GM13976 (cell line): ENCODE data around the gene GPRIN3.

Experiments
- DNase-seq: peaks from one replicate; pipeline ENCODE4 v3.0.0; 2012; ENCODE audit warnings: low spot score
- in situ Hi-C: fragments of 300-500 bp; cut with MboI; formaldehyde crosslinking; loops from one replicate; pipeline ENCODE4 v1.12.0; 2022; ENCODE audit warnings: low sequenced_read_pairs, mixed read lengths, inconsistent platforms; ENCODE audit not compliant: unreplicated experiment
- TF ChIP-seq, protein P1 (sequence below): IDR thresholded peaks from 2 replicates; pipeline ENCODE4 v1.5.1; 2012; ENCODE audit warnings: borderline replicate concordance, mild to moderate bottlenecking; ENCODE audit not compliant: insufficient read depth; ENCODE audit errors: extremely low read depth, missing control alignments, control extremely low read depth

GPRIN3 gene

DNA sequence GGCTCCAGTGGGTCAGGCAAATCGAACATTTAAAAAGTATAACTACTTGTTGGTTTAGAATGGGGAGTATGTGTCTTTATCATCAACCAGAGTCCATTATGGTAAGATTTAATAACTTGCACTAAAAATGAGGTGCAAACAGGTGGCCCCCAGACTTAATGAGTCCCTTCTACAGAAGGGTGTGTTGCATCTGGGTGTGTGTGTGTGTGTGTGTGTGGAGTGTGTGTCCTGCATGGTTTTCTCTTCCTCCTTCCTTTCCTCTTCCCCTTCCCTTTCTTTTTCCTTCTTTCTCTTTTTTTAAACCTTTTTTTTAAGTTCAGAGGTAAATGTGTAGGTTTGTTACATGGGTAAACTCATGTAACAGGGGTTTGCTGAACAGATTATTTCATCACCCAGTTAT lies 53.7 kb downstream of the GPRIN3 start:
- TF ChIP-seq, protein P1, sequence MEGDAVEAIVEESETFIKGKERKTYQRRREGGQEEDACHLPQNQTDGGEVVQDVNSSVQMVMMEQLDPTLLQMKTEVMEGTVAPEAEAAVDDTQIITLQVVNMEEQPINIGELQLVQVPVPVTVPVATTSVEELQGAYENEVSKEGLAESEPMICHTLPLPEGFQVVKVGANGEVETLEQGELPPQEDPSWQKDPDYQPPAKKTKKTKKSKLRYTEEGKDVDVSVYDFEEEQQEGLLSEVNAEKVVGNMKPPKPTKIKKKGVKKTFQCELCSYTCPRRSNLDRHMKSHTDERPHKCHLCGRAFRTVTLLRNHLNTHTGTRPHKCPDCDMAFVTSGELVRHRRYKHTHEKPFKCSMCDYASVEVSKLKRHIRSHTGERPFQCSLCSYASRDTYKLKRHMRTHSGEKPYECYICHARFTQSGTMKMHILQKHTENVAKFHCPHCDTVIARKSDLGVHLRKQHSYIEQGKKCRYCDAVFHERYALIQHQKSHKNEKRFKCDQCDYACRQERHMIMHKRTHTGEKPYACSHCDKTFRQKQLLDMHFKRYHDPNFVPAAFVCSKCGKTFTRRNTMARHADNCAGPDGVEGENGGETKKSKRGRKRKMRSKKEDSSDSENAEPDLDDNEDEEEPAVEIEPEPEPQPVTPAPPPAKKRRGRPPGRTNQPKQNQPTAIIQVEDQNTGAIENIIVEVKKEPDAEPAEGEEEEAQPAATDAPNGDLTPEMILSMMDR: no peak
- no peak for DNase-seq
- in situ Hi-C loops: no loop called here

DNA sequence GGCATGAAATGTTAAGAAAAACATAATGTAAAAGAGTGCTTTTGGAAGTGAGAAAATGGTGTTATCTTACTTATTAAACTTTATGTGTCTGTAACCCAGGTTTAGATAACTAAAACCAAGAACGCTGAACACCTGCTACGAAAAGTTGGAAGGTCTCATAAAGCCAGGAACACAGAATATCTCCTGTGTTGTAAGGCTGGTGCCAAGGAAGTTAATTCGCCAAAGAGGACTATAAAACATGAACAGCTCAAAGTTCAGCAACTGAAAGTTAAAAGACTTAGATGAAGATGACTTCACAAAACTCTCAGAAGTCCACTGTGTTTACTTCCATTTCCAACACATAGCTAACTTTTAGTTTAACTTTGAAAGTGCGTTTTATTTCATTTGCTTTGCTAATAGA lies 54.3 kb downstream of the GPRIN3 start:
- TF ChIP-seq, protein P1: no peak
- in situ Hi-C loops: no loop called here
- DNase-seq: no peak

DNA sequence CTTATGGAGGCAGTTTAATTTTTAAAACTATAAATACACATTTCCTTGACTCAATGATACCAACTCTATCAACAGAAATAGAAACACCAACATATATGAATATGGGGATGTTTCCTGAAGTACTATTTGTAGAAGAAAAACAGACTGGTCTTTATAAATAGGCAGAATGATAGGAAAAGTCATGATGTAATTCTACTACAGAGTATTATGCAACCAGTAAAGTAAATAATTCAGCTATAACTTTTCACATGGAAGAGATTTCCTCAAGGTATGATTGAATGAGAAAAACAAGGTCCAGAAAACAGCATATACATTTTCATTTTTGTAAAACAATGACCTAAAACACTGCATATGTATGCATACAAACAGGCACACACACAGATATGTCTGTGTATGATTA lies 56.2 kb downstream of the GPRIN3 start:
- TF ChIP-seq, protein P1: no peak
- DNase-seq: no peak
- in situ Hi-C loops: no loop called here

DNA sequence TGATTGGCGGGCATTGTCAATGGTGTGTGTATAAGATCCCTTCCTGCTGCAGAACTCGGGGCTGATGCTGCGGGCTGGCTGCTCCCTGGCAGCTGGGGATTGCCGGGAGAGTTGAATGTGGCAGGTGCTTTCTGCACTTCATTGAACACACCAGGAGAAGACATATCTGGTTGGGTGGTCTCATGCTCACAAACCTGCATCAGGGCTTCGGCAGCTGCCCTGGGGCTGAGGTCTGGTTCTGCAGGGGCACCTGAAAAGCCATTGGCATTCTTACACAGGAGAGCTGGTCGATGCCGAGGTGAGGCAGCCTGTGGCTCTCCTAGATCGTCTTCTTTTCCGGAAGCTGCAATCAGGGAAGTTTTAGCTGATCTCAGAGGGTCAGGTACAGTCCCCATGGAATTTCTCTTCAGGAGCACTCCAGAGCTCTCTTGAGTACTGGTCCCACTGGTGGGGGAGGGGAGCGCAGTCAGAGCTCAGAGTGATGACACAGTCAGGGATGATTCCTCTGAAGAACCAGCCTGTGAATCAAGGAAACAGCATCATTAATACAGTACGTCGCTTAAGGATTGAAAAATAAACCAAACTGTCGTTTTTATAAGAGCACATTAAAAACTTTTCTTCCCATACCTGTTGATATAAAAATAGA lies 57.8 kb downstream of the GPRIN3 start:
- TF ChIP-seq, protein P1: no peak
- DNase-seq: no peak
- in situ Hi-C loops: loop anchor here (25.0 kb wide), 1 partner anchor 187 kb away; no protein-coding TSS in a partner anchor

DNA sequence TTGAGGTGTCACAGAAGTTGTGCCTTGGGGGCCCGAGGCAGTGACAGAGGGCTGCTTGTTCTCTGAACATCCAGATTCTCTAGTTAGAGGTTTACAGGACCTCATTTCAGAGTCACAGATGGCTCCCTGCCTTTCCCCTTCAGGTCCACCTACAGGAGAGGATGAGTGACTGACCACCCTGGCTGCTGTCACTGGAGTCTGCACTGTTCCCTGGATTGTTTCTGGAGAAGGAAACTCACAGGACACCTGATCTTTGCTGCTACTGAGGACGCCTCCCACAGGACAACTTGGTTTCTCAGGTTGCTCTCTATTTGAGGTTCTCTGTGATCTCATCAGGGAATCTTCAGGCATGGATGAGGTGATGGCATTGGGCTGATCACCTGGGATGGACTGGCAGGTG lies 58.3 kb downstream of the GPRIN3 start:
- DNase-seq: no peak
- in situ Hi-C loops: loop anchor here (25.0 kb wide), 1 partner anchor 188 kb away; no protein-coding TSS in a partner anchor
- TF ChIP-seq, protein P1: no peak

DNA sequence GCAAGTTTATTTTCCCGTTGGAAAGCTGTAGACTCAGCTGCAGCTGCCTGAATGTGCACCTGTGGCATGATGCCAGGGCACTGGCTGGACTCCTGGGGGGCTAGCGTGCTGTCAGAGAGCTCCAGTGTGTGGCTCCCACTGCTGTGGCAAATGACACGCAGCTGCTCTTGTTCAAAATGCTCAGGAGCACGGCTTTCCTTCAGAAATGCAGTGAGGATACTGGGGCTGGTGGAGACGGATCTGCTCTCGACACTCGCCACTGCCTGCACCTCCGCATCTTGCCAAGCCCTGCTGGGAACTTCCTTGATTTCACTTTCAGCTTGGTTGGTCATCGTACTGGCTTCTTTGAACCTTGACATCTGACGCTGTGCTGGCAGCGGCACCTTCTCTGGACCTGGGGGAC lies 58.7 kb downstream of the GPRIN3 start:
- DNase-seq: no peak
- in situ Hi-C loops: loop anchor here (25.0 kb wide), 1 partner anchor 188 kb away; no protein-coding TSS in a partner anchor

More for the DNA sequence above, 58.7 kb downstream of the GPRIN3 start:
- TF ChIP-seq, protein P1: no peak
